K562 (cell line): ENCODE results near the gene ERI2. TPM values are rescaled to one million over a fixed set of nuclear protein-coding genes. Genes with fewer than 3 reads are reported as not detected.

Source experiments
- CREM ChIP-seq: IDR thresholded peaks from 2 replicates; pipeline ENCODE4 v1.6.1; 2014; ENCODE audit warnings: antibody characterized with exemption, low read depth
- HBP1 ChIP-seq: fragments of 450-650 bp; formaldehyde crosslinking; IDR thresholded peaks from 2 replicates; pipeline ENCODE4 v1.4.0; 2022; ENCODE audit warnings: missing genetic modification characterization
- HDAC1 ChIP-seq, 2 experiments: fragments of 450-650 bp; IDR thresholded peaks; 2 replicates each; pipeline ENCODE4 v1.6.1; 2016 to 2017; ENCODE audit warnings: inconsistent platforms in 1 of 2, mild to moderate bottlenecking in 1 of 2, moderate library complexity in 1 of 2
- IRF9 ChIP-seq: fragments of 450-650 bp; IDR thresholded peaks from 2 replicates; pipeline ENCODE4 v1.6.1; 2016; ENCODE audit warnings: missing biosample characterization, missing genetic modification characterization
- NFE2 ChIP-seq: IDR thresholded peaks from 2 replicates; pipeline ENCODE4 v1.6.1; 2014; ENCODE audit warnings: antibody characterized with exemption, low read depth
- OTX1 ChIP-seq: fragments of 450-650 bp; formaldehyde crosslinking; IDR thresholded peaks from 2 replicates; pipeline ENCODE4 v1.4.0; 2022; ENCODE audit warnings: mild to moderate bottlenecking
- RFX1 ChIP-seq: fragments of 450-650 bp; IDR thresholded peaks from 2 replicates; pipeline ENCODE4 v1.6.1; 2016; ENCODE audit warnings: mild to moderate bottlenecking, moderate library complexity
- SREBF1 ChIP-seq: fragments of 150-350 bp; IDR thresholded peaks from 2 replicates; pipeline ENCODE4 v1.6.1; 2014; ENCODE audit warnings: antibody characterized with exemption, low read depth, low read length, borderline replicate concordance
- ZBTB49 ChIP-seq: sonication (generic); formaldehyde crosslinking; IDR thresholded peaks from 2 replicates; pipeline ENCODE4 v1.8.0; 2022; ENCODE audit warnings: missing genetic modification reagents, mild to moderate bottlenecking, borderline replicate concordance
- ZFP91 ChIP-seq: sonication (generic); formaldehyde crosslinking; IDR thresholded peaks from 2 replicates; pipeline ENCODE4 v1.8.0; 2022; ENCODE audit warnings: mild to moderate bottlenecking, missing genetic modification reagents
- ZNF124 ChIP-seq: sonication (generic); formaldehyde crosslinking; IDR thresholded peaks from 2 replicates; pipeline ENCODE4 v1.8.1; 2022; ENCODE audit warnings: missing genetic modification reagents
- polyA plus RNA-seq, 8 experiments: library from polyadenylated mRNA; depleted of rRNA in 4 of 8; stranded (reverse) in 5 of 8; unstranded in 3 of 8; fragments of >200 nt; fragmentation: Nextera tagmentation in 2 of 8; fragmentation: Illumina TruSeq in 1 of 8; extraction: Ambion mirVana in 2 of 8; extraction: Trizol in 1 of 8; gene quantifications; 2 replicates each; pipeline versions ENCODE4 v1.2.1 to v1.2.3, GENCODE V29; 2011 to 2014; ENCODE audit warnings: inconsistent platforms in 1 of 8, missing spikeins in 1 of 8
- total RNA-seq, 7 experiments: library from RNA; depleted of rRNA in 6 of 7; stranded (reverse); fragments of >200 nt in 6 of 7; fragmentation: Illumina TruSeq in 2 of 7; extraction: Trizol in 2 of 7; gene quantifications; 2 replicates each; pipeline versions ENCODE4 v1.2.1 to v1.2.3, GENCODE V29; 2011 to 2021; ENCODE audit warnings: low replicate concordance in 1 of 7

Gene ERI2
- total and polyA plus RNA-seq, 9 of the 15 experiments (the other 6 are each of a cell fraction or from before 2014, with no cell fraction given) = 23.3 to 57.0 (median 48.1) TPM

GRCh38 chr16:20806168-20807050 is at the start of gene ERI2, which contains the start of gene REXO5 (continued):
- TF ChIP-seq ZFP91 (CRISPR knock-in tag) (no peak), SREBF1 (0 out of 2 replicates have a peak, but pooled peaks have one; percentile 14), CREM (peak; percentile 59), RFX1 (peak; percentile 35), HBP1 (CRISPR knock-in tag) (no peak), NFE2 (no peak), OTX1 (CRISPR knock-in tag) (peak; percentile 76; the same call in 1 of the 2 replicates), HDAC1 (IDR thresholded peaks at IDR 0.05) (peak in 1 of 2 experiments; percentile 95; a peak in 2 of 4 replicates), ZBTB49 (CRISPR knock-in tag) (no peak), IRF9 (no peak), ZNF124 (CRISPR knock-in tag) (no peak)
